Liver (tissue), 9 donors: ENCODE results near the gene PRIMPOL. TPM values are rescaled to one million over a fixed set of nuclear protein-coding genes. Genes with fewer than 3 reads are reported as not detected.
"Not testable (repeated sequence)": the region's sequence is repeated elsewhere in the genome, so short reads cannot be mapped to it uniquely, and the experiment has no call there.

Experiments used
- DNase-seq: peaks from one replicate; pipeline ENCODE4 v3.0.0-alpha.2; 2017; ENCODE audit warnings: low spot score
- H3K27ac ChIP-seq, 2 donors: one replicate each; pipeline ENCODE4 v1.7.0; 2013; ENCODE audit warnings: inconsistent platforms in 2 of 2, low read length in 2 of 2, control low read depth in 1 of 2, low read depth in 1 of 2, mild to moderate bottlenecking in 1 of 2
- H3K27me3 ChIP-seq, 4 donors: one replicate each; pipeline versions ENCODE4 v1.6.1 to v1.7.0; 2013; ENCODE audit warnings: low read length in 3 of 4, inconsistent platforms in 1 of 4, mild to moderate bottlenecking in 1 of 4, moderate library complexity in 1 of 4; ENCODE audit not compliant: control insufficient read depth in 4 of 4, insufficient read depth in 4 of 4
- H3K36me3 ChIP-seq, 4 donors: one replicate each; pipeline versions ENCODE4 v1.6.1 to v1.7.0; 2013; ENCODE audit warnings: low read length in 3 of 4, mild to moderate bottlenecking in 3 of 4, low read depth in 1 of 4, moderate library complexity in 1 of 4; ENCODE audit not compliant: control insufficient read depth in 4 of 4, insufficient read depth in 3 of 4
- H3K4me1 ChIP-seq, 4 donors: one replicate each; pipeline versions ENCODE4 v1.6.1 to v1.7.0; 2013; ENCODE audit warnings: low read length in 3 of 4, mild to moderate bottlenecking in 3 of 4, moderate library complexity in 1 of 4; ENCODE audit not compliant: control insufficient read depth in 4 of 4, insufficient read depth in 4 of 4
- H3K4me3 ChIP-seq, 3 donors: one replicate each; pipeline versions ENCODE4 v1.6.1 to v1.7.0; 2013; ENCODE audit warnings: low read length in 3 of 3, control low read depth in 1 of 3, low read depth in 1 of 3, mild to moderate bottlenecking in 1 of 3
- H3K9ac ChIP-seq, 2 donors: one replicate each; pipeline ENCODE4 v1.7.0; 2013; ENCODE audit warnings: low read length in 2 of 2, mild to moderate bottlenecking in 2 of 2, moderate library complexity in 2 of 2, control low read depth in 1 of 2, low read depth in 1 of 2
- H3K9me3 ChIP-seq, 4 donors: one replicate each; pipeline versions ENCODE4 v1.6.1 to v1.7.0; 2013; ENCODE audit warnings: low read length in 3 of 4; ENCODE audit not compliant: control insufficient read depth in 4 of 4
- ATF3 ChIP-seq: IDR thresholded peaks from 2 replicates; pipeline ENCODE4 v1.6.1; 2016; ENCODE audit warnings: antibody characterized with exemption
- CTCF ChIP-seq: fragments of 150-350 bp; IDR thresholded peaks from 2 replicates; pipeline ENCODE4 v1.5.1; 2017; ENCODE audit warnings: improper control_type of control experiment, low read depth, low read length; ENCODE audit not compliant: missing input control
- EGR1 ChIP-seq, 2 donors: IDR thresholded peaks; 2 replicates each; pipeline ENCODE4 v1.6.1; 2016 to 2018; ENCODE audit warnings: antibody characterized with exemption in 2 of 2, low read depth in 2 of 2
- FOXA1 ChIP-seq: IDR thresholded peaks from 2 replicates; pipeline ENCODE4 v1.6.1; 2016; ENCODE audit warnings: antibody characterized with exemption
- FOXA2 ChIP-seq: IDR thresholded peaks from 2 replicates; pipeline ENCODE4 v1.6.1; 2016; ENCODE audit warnings: antibody characterized with exemption
- GABPA ChIP-seq, 2 donors: IDR thresholded peaks in 1 of 2; conservative IDR thresholded peaks in 1 of 2; 2 replicates each; pipeline ENCODE4 v1.6.1; 2016; ENCODE audit warnings: antibody characterized with exemption in 2 of 2, mild to moderate bottlenecking in 1 of 2, moderate library complexity in 1 of 2
- HNF4A ChIP-seq, 2 donors: conservative IDR thresholded peaks; 2 replicates each; pipeline ENCODE4 v1.6.1; 2016; ENCODE audit warnings: antibody characterized with exemption in 2 of 2, mild to moderate bottlenecking in 2 of 2
- HNF4G ChIP-seq: IDR thresholded peaks from 2 replicates; pipeline ENCODE4 v1.6.1; 2016; ENCODE audit warnings: antibody characterized with exemption
- JUND ChIP-seq, 2 donors: IDR thresholded peaks; 2 replicates each; pipeline ENCODE4 v1.6.1; 2016; ENCODE audit warnings: antibody characterized with exemption in 2 of 2
- NR2F2 ChIP-seq: IDR thresholded peaks from 2 replicates; pipeline ENCODE4 v1.6.1; 2016; ENCODE audit warnings: antibody characterized with exemption
- RAD21 ChIP-seq, 2 donors: IDR thresholded peaks; 2 replicates each; pipeline ENCODE4 v1.6.1; 2016; ENCODE audit warnings: antibody characterized with exemption in 2 of 2, mild to moderate bottlenecking in 2 of 2
- REST ChIP-seq: IDR thresholded peaks from 2 replicates; pipeline ENCODE4 v1.6.1; 2016; ENCODE audit warnings: antibody characterized with exemption, mild to moderate bottlenecking
- RXRA ChIP-seq, 2 donors: IDR thresholded peaks; 2 replicates each; pipeline ENCODE4 v1.6.1; 2017 to 2018; ENCODE audit warnings: antibody characterized with exemption in 2 of 2, mild to moderate bottlenecking in 1 of 2
- TAF1 ChIP-seq: conservative IDR thresholded peaks from 2 replicates; pipeline ENCODE4 v1.6.1; 2016; ENCODE audit warnings: antibody characterized with exemption, mild to moderate bottlenecking
- YY1 ChIP-seq: IDR thresholded peaks from 2 replicates; pipeline ENCODE4 v1.6.1; 2016; ENCODE audit warnings: antibody characterized with exemption, mild to moderate bottlenecking
- WGBS: extraction: QIAGEN DNeasy Blood & Tissue Kit; methylation state at CpG from one replicate; pipeline ENCODE4 v1.1.7; 2013; 5-methylcytosine and 5-hydroxymethylcytosine counted together
- polyA plus RNA-seq, 2 donors: library from polyadenylated mRNA; stranded (reverse) in 1 of 2; unstranded in 1 of 2; fragments of 200-250 nt in 1 of 2; fragments of >200 nt in 1 of 2; fragmentation: Nextera tagmentation in 1 of 2; extraction: Ambion mirVana in 1 of 2; gene quantifications; one replicate each; pipeline versions ENCODE4 v1.2.1 to v1.2.3, GENCODE V29; 2013 to 2015
- total RNA-seq, 2 donors: library from RNA; depleted of rRNA; stranded (reverse); fragments of >200 nt; gene quantifications; one replicate each; pipeline ENCODE4 v1.2.3, GENCODE V29; 2014
- TF ChIP-seq, protein P1 (sequence below): IDR thresholded peaks from 2 replicates; pipeline ENCODE4 v1.6.1; 2016; ENCODE audit warnings: antibody characterized with exemption
- TF ChIP-seq, protein P2 (sequence below): IDR thresholded peaks from 2 replicates; pipeline ENCODE4 v1.6.1; 2016; ENCODE audit warnings: antibody characterized with exemption
- donor health status: healthy.
- donor health status: healthy.
- donor health status: healthy.
- donor health status: healthy.
- donor health status: healthy.

The PRIMPOL gene
- total and polyA plus RNA-seq, 4 donors = 2.2 to 7.3 (median 5.5) TPM

- H3K9ac ChIP-seq = no peak overlapping the region
- no peak for TF ChIP-seq YY1
- no peak for DNase-seq
- no peaks in the 10 kb centered on the region for H3K27me3 ChIP-seq
- H3K27ac ChIP-seq = no peak overlapping the region
- 96% methylated on average over 8 of the region's 8 CpGs for WGBS
- H3K4me3 ChIP-seq = no peak overlapping the region
- no peaks in the 10 kb centered on the region for H3K4me1 ChIP-seq
- peaks cover 0 to 4% (median 0%) of the 10 kb centered on the region in 4 donors for H3K36me3 ChIP-seq
- H3K9me3 ChIP-seq = no peaks in the 10 kb centered on the region
Measured at GRCh38 chr4:184655889-184656869, 6.6 kb downstream of the PRIMPOL start.

- no peaks in the 10 kb centered on the region for H3K9me3 ChIP-seq
- peaks cover 0 to 4% (median 0%) of the 10 kb centered on the region in 4 donors for H3K36me3 ChIP-seq
- no peak overlapping the region for H3K4me3 ChIP-seq
- DNase-seq = no peak
- H3K9ac ChIP-seq = no peak overlapping the region
- no peak overlapping the region for H3K27ac ChIP-seq
- H3K4me1 ChIP-seq = no peaks in the 10 kb centered on the region
- WGBS = 91% methylated on average over 3 of the region's 3 CpGs
- no peaks in the 10 kb centered on the region for H3K27me3 ChIP-seq
- TF ChIP-seq, protein P1, sequence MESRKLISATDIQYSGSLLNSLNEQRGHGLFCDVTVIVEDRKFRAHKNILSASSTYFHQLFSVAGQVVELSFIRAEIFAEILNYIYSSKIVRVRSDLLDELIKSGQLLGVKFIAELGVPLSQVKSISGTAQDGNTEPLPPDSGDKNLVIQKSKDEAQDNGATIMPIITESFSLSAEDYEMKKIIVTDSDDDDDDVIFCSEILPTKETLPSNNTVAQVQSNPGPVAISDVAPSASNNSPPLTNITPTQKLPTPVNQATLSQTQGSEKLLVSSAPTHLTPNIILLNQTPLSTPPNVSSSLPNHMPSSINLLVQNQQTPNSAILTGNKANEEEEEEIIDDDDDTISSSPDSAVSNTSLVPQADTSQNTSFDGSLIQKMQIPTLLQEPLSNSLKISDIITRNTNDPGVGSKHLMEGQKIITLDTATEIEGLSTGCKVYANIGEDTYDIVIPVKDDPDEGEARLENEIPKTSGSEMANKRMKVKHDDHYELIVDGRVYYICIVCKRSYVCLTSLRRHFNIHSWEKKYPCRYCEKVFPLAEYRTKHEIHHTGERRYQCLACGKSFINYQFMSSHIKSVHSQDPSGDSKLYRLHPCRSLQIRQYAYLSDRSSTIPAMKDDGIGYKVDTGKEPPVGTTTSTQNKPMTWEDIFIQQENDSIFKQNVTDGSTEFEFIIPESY = no peak
- TF ChIP-seq CTCF (no peak), TAF1 (no peak), HNF4G (no peak), REST (no peak), EGR1 (IDR thresholded peaks at IDR 0.05; ENCODE audit: low read depth in 2 of 2) (no peak), HNF4A (conservative IDR thresholded peaks at IDR 0.05) (no peak), RAD21 (IDR thresholded peaks at IDR 0.05) (no peak), FOXA2 (no peak), ATF3 (no peak), RXRA (IDR thresholded peaks at IDR 0.05) (no peak), FOXA1 (no peak), GABPA (IDR thresholded peaks at IDR 0.05 in 1 of 2, conservative IDR thresholded peaks at IDR 0.05 in 1 of 2) (no peak), NR2F2 (no peak), YY1 (no peak), JUND (IDR thresholded peaks at IDR 0.05) (no peak)
- TF ChIP-seq, protein P2, sequence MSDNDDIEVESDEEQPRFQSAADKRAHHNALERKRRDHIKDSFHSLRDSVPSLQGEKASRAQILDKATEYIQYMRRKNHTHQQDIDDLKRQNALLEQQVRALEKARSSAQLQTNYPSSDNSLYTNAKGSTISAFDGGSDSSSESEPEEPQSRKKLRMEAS = no peak
Measured at GRCh38 chr4:184657144-184657543, 7.6 kb downstream of the PRIMPOL start.

DNA sequence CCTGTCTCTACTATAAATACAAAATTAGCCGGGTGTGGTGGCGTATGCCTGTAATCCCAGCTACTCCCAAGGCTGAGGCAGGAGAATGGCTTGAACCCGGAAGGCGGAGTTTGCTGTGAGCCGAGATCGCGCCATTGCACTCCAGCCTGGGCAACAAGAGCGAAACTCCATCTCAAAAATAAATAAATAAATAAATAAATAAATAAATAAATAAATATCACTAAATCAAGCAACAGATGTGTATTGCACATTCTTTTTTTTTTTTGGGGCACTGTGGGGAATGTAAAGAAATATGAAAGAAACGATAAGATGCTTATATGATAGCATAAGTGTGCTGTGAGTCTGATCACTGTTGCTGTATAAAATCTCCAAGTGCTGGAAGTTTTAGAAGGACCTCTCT lies 8.3 kb downstream of the PRIMPOL start:
- H3K9me3 ChIP-seq, H3K36me3 ChIP-seq, H3K9ac ChIP-seq, DNase-seq, H3K4me3 ChIP-seq, H3K27ac ChIP-seq, H3K4me1 ChIP-seq, H3K27me3 ChIP-seq: not testable (repeated sequence)
- WGBS = 97% methylated on average over 9 of the region's 9 CpGs
